ENCODE results near the gene HACD2. TPM values are rescaled to one million over a fixed set of nuclear protein-coding genes. Genes with fewer than 3 reads are reported as not detected.
A peak's percentile ranks its signal among the peaks of the same experiment; 100 is the strongest.

HACD2 gene
- polyA plus RNA-seq, 3 donors, result 12.9 to 17.1 (median 15.1) TPM

DNA sequence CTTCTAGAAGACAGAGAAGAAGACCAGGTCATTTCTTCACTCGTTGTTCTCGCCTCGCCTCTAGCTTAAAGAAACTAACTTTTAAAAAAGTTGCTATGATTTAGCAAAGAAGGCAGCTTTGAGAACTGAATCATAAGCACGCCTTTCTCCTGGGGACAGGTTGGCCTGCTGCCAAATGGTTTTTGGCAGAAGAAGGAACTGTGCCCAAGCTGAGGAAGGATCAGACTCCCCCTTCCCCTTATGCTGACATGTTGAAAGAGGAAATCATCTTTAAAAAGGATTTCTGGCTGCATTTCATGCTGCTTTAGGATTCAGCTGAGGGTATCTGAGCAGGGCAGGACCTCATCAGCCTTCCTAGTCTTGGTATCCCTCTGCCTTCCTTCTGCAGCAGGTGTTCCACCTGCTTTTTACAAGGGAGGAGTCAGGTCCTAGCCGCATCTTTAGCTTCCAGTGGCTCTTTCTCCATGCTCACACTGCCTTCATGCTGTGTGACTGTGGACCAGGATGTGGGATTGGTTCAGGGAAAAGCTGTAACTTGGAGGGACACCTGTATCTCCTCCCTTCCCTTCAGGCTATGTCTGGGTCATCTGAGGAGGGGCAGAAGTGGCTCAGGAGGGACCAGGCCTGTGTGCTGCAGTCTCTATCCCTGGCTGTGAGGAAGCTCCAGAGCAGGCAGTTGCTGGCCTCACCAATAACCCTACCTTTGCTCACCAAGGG is 34.1 kb upstream of the HACD2 start:
- Mint-ChIP-seq H3K27me3 (ENCODE audit: low read depth in 3 of 3) (no peaks in the 10 kb centered on the region), H3K9me3 (no peaks in the 10 kb centered on the region), H3K27ac (peak overlapping the region; percentile 85 to 93 (median 92)), H3K4me1 (peaks cover 48% of the 10 kb centered on the region), H3K36me3 (peaks cover 3% of the 10 kb centered on the region in 2 donors), H3K4me3 (peak overlapping the region; percentile 53 to 87)
- intact Hi-C loops (cut with micrococcal nuclease), result no loop called here
- Histone ChIP-seq H3K4me1 (ENCODE audit: control insufficient read depth in 1 of 2, insufficient read depth in 2 of 2, low read length in 2 of 2) (peaks cover 39 to 50% of the 10 kb centered on the region in 2 donors), H3K36me3 (replicated peaks in 1 of 2; ENCODE audit: control insufficient read depth in 1 of 2, insufficient read depth in 2 of 2, low read length in 2 of 2) (no peaks in the 10 kb centered on the region), H3K4me2 (replicated peaks; ENCODE audit: extremely low read depth, low read length, poor library complexity, severe bottlenecking) (peak overlapping the region; percentile 75), H3K27me3 (ENCODE audit: control insufficient read depth in 2 of 2, insufficient read depth in 2 of 2, low read length in 2 of 2) (no peaks in the 10 kb centered on the region), H3K4me3 (replicated peaks in 1 of 3; ENCODE audit: low read depth in 2 of 3, low read length in 3 of 3) (peak overlapping the region; percentile 8 to 67 (median 36)), H3K27ac (ENCODE audit: low read depth in 1 of 2, low read length in 2 of 2) (peak overlapping the region; percentile 72 to 84), H4K20me1 (ENCODE audit: insufficient read depth, low read length) (no peaks in the 10 kb centered on the region), H3K9me3 (replicated peaks in 1 of 2; ENCODE audit: control insufficient read depth in 1 of 2, insufficient read depth in 1 of 2, low read length in 2 of 2) (no peaks in the 10 kb centered on the region), H3K9ac (ENCODE audit: insufficient read depth, low read length, poor library complexity, severe bottlenecking) (peak overlapping the region; percentile 27), H3K79me2 (ENCODE audit: insufficient read depth, low read length) (no peaks in the 10 kb centered on the region), H2AFZ (ENCODE audit: insufficient read depth, low read depth, low read length, poor library complexity, severe bottlenecking) (peak overlapping the region; percentile 70)
- WGBS (ENCODE audit: insufficient coverage), result no CpG with 5 or more reads among the region's 5 CpGs
- TF ChIP-seq, protein P1, sequence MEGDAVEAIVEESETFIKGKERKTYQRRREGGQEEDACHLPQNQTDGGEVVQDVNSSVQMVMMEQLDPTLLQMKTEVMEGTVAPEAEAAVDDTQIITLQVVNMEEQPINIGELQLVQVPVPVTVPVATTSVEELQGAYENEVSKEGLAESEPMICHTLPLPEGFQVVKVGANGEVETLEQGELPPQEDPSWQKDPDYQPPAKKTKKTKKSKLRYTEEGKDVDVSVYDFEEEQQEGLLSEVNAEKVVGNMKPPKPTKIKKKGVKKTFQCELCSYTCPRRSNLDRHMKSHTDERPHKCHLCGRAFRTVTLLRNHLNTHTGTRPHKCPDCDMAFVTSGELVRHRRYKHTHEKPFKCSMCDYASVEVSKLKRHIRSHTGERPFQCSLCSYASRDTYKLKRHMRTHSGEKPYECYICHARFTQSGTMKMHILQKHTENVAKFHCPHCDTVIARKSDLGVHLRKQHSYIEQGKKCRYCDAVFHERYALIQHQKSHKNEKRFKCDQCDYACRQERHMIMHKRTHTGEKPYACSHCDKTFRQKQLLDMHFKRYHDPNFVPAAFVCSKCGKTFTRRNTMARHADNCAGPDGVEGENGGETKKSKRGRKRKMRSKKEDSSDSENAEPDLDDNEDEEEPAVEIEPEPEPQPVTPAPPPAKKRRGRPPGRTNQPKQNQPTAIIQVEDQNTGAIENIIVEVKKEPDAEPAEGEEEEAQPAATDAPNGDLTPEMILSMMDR (IDR thresholded peaks at IDR 0.05), result no peak
- DNase-seq, result peak; percentile 92 to 94 (median 94)

- no peaks in the 10 kb centered on the region for H4K20me1 ChIP-seq (ENCODE audit: insufficient read depth, low read length)
- H3K27ac Mint-ChIP-seq, result peak overlapping the region; percentile 85 to 93 (median 92)
- WGBS (ENCODE audit: insufficient coverage), result 19% methylated on average over 6 of the region's 7 CpGs
These were observed 33.3 kb upstream of the HACD2 start for GRCh38 chr3:123618076-123618708.

More at GRCh38 chr3:123618076-123618708, 33.3 kb upstream of the HACD2 start:
- Histone ChIP-seq H3K27me3 (ENCODE audit: control insufficient read depth in 2 of 2, insufficient read depth in 2 of 2, low read length in 2 of 2) (no peaks in the 10 kb centered on the region), H3K4me3 (replicated peaks in 1 of 3; ENCODE audit: low read depth in 2 of 3, low read length in 3 of 3) (peak overlapping the region; percentile 8 to 67 (median 36)), H3K4me1 (ENCODE audit: control insufficient read depth in 1 of 2, insufficient read depth in 2 of 2, low read length in 2 of 2) (peaks cover 39 to 50% of the 10 kb centered on the region in 2 donors), H3K4me2 (replicated peaks; ENCODE audit: extremely low read depth, low read length, poor library complexity, severe bottlenecking) (peak overlapping the region; percentile 75), H3K79me2 (ENCODE audit: insufficient read depth, low read length) (no peaks in the 10 kb centered on the region), H2AFZ (ENCODE audit: insufficient read depth, low read depth, low read length, poor library complexity, severe bottlenecking) (peak overlapping the region; percentile 70), H3K36me3 (replicated peaks in 1 of 2; ENCODE audit: control insufficient read depth in 1 of 2, insufficient read depth in 2 of 2, low read length in 2 of 2) (no peaks in the 10 kb centered on the region), H3K9ac (ENCODE audit: insufficient read depth, low read length, poor library complexity, severe bottlenecking) (peak overlapping the region; percentile 27), H3K27ac (ENCODE audit: low read depth in 1 of 2, low read length in 2 of 2) (peak overlapping the region; percentile 72 to 84), H3K9me3 (replicated peaks in 1 of 2; ENCODE audit: control insufficient read depth in 1 of 2, insufficient read depth in 1 of 2, low read length in 2 of 2) (no peaks in the 10 kb centered on the region)
- TF ChIP-seq, protein P1 (IDR thresholded peaks at IDR 0.05), result no peak
- intact Hi-C loops (cut with micrococcal nuclease), result no loop called here
- Mint-ChIP-seq H3K9me3 (no peaks in the 10 kb centered on the region), H3K4me1 (peaks cover 48% of the 10 kb centered on the region), H3K27me3 (ENCODE audit: low read depth in 3 of 3) (no peaks in the 10 kb centered on the region), H3K36me3 (peaks cover 8 to 9% of the 10 kb centered on the region in 2 donors), H3K4me3 (peak overlapping the region; percentile 53 to 87)
- peak in 2 of 3 donors; percentile 48 to 62 for DNase-seq

All from CD14-positive monocyte (primary cell).